Prostate gland (tissue), 2 donors: ENCODE results near the gene PDZD7.

ENCODE experiments used
- CTCF ChIP-seq, 4 experiments: fragments of 200-600 bp in 2 of 4; fragments of 450-650 bp in 2 of 4; sonication (generic) in 2 of 4; IDR thresholded peaks; 1 replicate in 3 of 4; 2 replicates in 1 of 4; pipeline ENCODE4 v1.5.1; 2016 to 2019; ENCODE audit warnings: antibody characterized with exemption in 4 of 4, mild to moderate bottlenecking in 2 of 4, moderate library complexity in 2 of 4
- POLR2A ChIP-seq: fragments of 450-650 bp; IDR thresholded peaks from one replicate; pipeline ENCODE4 v1.6.1; 2016; ENCODE audit warnings: antibody characterized with exemption, mild to moderate bottlenecking

GRCh38 chr10:101007099-101007711 is 23.7 kb downstream of the PDZD7 start:
- no peak for TF ChIP-seq CTCF (IDR thresholded peaks at IDR 0.05)
- no peak for TF ChIP-seq POLR2A
